SK-N-SH (cell line): ENCODE results near the gene ARHGEF28. TPM values are rescaled to one million over a fixed set of nuclear protein-coding genes. Genes with fewer than 3 reads are reported as not detected.

Source experiments
- CTCF ChIA-PET: fragments of 300-600, 350-600 bp; formaldehyde crosslinking; extraction: SDS; loops from one replicate; lab custom pipeline; 2021; lab: Yijun Ruan, JAX
- POLR2A ChIA-PET: fragments of 350-600 bp; sonication (Branson Sonifier 250); formaldehyde crosslinking; extraction: SDS; loops from one replicate; lab custom pipeline; 2020; ENCODE audit warnings: antibody characterized with exemption, inconsistent platforms; lab: Yijun Ruan, JAX
- DNase-seq: peaks from one replicate; pipeline ENCODE4 v3.0.0; 2012
- H2AFZ ChIP-seq: fragments of 200-600 bp; sonication (generic); 2 replicates; pipeline ENCODE4 v1.8.1; 2016; ENCODE audit warnings: antibody characterized with exemption, mild to moderate bottlenecking, low read depth
- H3F3A ChIP-seq: fragments of 200-600 bp; sonication (generic); replicated peaks from 2 replicates; pipeline ENCODE3; 2016; ENCODE audit warnings: antibody characterized with exemption, mild to moderate bottlenecking; ENCODE audit not compliant: insufficient read depth
- H3K27ac ChIP-seq, 2 experiments: fragments of 200-500 bp in 1 of 2; fragments of 200-600 bp in 1 of 2; sonication (Bioruptor generic) in 1 of 2; sonication (generic), shearing (Covaris generic) in 1 of 2; 2 replicates each; pipeline versions ENCODE4 v1.5.1 to v1.6.1; 2014 to 2016; ENCODE audit warnings: low read depth in 2 of 2, inconsistent platforms in 1 of 2, low read length in 1 of 2, mild to moderate bottlenecking in 1 of 2, mixed read lengths in 1 of 2
- H3K27me3 ChIP-seq: fragments of 200-600 bp; sonication (generic), shearing (Covaris generic); 2 replicates; pipeline ENCODE4 v1.6.1; 2016; ENCODE audit warnings: mixed run types; ENCODE audit not compliant: insufficient read depth
- H3K36me3 ChIP-seq, 2 experiments: fragments of 200-500 bp in 1 of 2; fragments of 200-600 bp in 1 of 2; sonication (Bioruptor generic) in 1 of 2; sonication (generic) in 1 of 2; replicated peaks in 1 of 2; 2 replicates each; pipeline versions ENCODE3 to v1.5.1; 2014 to 2016; ENCODE audit warnings: low read length in 1 of 2, mild to moderate bottlenecking in 1 of 2; ENCODE audit not compliant: insufficient read depth in 2 of 2, control insufficient read depth in 1 of 2
- H3K4me1 ChIP-seq, 2 experiments: fragments of 200-500 bp in 1 of 2; fragments of 200-600 bp in 1 of 2; sonication (Bioruptor generic) in 1 of 2; sonication (generic), shearing (Covaris generic) in 1 of 2; 2 replicates each; pipeline versions ENCODE4 v1.5.1 to v1.6.1; 2014 to 2016; ENCODE audit warnings: low read depth in 1 of 2, low read length in 1 of 2, mixed run types in 1 of 2; ENCODE audit not compliant: insufficient read depth in 2 of 2, control insufficient read depth in 1 of 2
- H3K4me2 ChIP-seq: fragments of 200-600 bp; sonication (generic), shearing (Covaris generic); 2 replicates; pipeline ENCODE4 v1.6.1; 2017; ENCODE audit warnings: mixed run types
- H3K4me3 ChIP-seq, 2 experiments: fragments of 200-500 bp in 1 of 2; fragments of 200-600 bp in 1 of 2; sonication (Bioruptor generic) in 1 of 2; sonication (generic), shearing (Covaris generic) in 1 of 2; 2 replicates each; pipeline versions ENCODE4 v1.5.1 to v1.8.1; 2014 to 2016; ENCODE audit warnings: low read depth in 2 of 2, inconsistent platforms in 1 of 2, low read length in 1 of 2, mild to moderate bottlenecking in 1 of 2, mixed read lengths in 1 of 2, moderate library complexity in 1 of 2
- H3K79me2 ChIP-seq: fragments of 200-600 bp; sonication (generic); 2 replicates; pipeline ENCODE4 v1.8.1; 2017; ENCODE audit warnings: mild to moderate bottlenecking; ENCODE audit not compliant: insufficient read depth
- H3K9ac ChIP-seq: fragments of 200-600 bp; sonication (generic); 2 replicates; pipeline ENCODE4 v1.6.1; 2017; ENCODE audit warnings: mixed run types
- H3K9me2 ChIP-seq: fragments of 200-600 bp; sonication (generic); 2 replicates; pipeline ENCODE4 v1.6.1; 2017; ENCODE audit warnings: mixed run types
- H3K9me3 ChIP-seq: fragments of 200-600 bp; sonication (generic); 2 replicates; pipeline ENCODE4 v1.6.1; 2017; ENCODE audit warnings: mixed run types, mild to moderate bottlenecking, moderate library complexity
- H4K20me1 ChIP-seq: fragments of 200-600 bp; sonication (generic); 2 replicates; pipeline ENCODE4 v1.6.1; 2017; ENCODE audit warnings: mild to moderate bottlenecking, mixed run types; ENCODE audit not compliant: insufficient read depth
- CHD2 ChIP-seq: fragments of 150-350 bp; IDR thresholded peaks from 2 replicates; pipeline ENCODE4 v1.6.1; 2018; ENCODE audit warnings: low read length; ENCODE audit not compliant: partially characterized antibody
- EP300 ChIP-seq, 2 experiments: IDR thresholded peaks; 2 replicates each; pipeline versions ENCODE4 v1.4.0 to v1.6.1; 2012; ENCODE audit warnings: borderline replicate concordance in 1 of 2, low read depth in 1 of 2, low read length in 1 of 2
- EZH2phosphoT487 ChIP-seq: fragments of 200-600 bp; sonication (generic); IDR thresholded peaks from 2 replicates; pipeline ENCODE4 v1.6.1; 2017; ENCODE audit warnings: low read depth, mixed run types, mild to moderate bottlenecking, antibody characterized with exemption, moderate library complexity, borderline replicate concordance
- GABPA ChIP-seq: IDR thresholded peaks from 2 replicates; pipeline ENCODE4 v1.4.0; 2012; ENCODE audit warnings: low read depth, mild to moderate bottlenecking
- JUND ChIP-seq: IDR thresholded peaks from 2 replicates; pipeline ENCODE4 v1.4.0; 2012
- MEF2A ChIP-seq: IDR thresholded peaks from 2 replicates; pipeline ENCODE4 v1.4.0; 2012; ENCODE audit warnings: low read depth, borderline replicate concordance
- MXI1 ChIP-seq: IDR thresholded peaks from 2 replicates; pipeline ENCODE4 v1.6.1; 2012; ENCODE audit warnings: mild to moderate bottlenecking, low read depth, low read length, improper control_type of control experiment
- SMC3 ChIP-seq: IDR thresholded peaks from 2 replicates; pipeline ENCODE4 v1.6.1; 2012; ENCODE audit warnings: low read depth, low read length, improper control_type of control experiment
- WGBS: methylation state at CpG from one replicate; pipeline ENCODE4 v1.1.6; 2017; ENCODE audit warnings: low lambda C conversion rate; 5-methylcytosine and 5-hydroxymethylcytosine counted together
- polyA plus RNA-seq, 3 experiments: library from polyadenylated mRNA; depleted of rRNA; stranded (reverse); fragments of >200 nt; gene quantifications; 2 replicates each; pipeline ENCODE4 v1.2.3, GENCODE V29; 2012
- TF ChIP-seq, protein P1 (sequence below): IDR thresholded peaks from 2 replicates; pipeline ENCODE4 v1.4.0; 2012; ENCODE audit warnings: low read depth
- TF ChIP-seq, protein P2 (sequence below): IDR thresholded peaks from 2 replicates; pipeline ENCODE4 v1.4.0; 2012; ENCODE audit warnings: low read depth, borderline replicate concordance
- TF ChIP-seq, protein P3 (sequence below): fragments of 150-350 bp; IDR thresholded peaks from 2 replicates; pipeline ENCODE4 v1.6.1; 2017; ENCODE audit warnings: antibody characterized with exemption, low read length, low read depth, borderline replicate concordance

Gene ARHGEF28
- polyA plus RNA-seq, 1 of the 3 experiments (the other 2 are of a cell fraction), result 4.2 TPM

DNA sequence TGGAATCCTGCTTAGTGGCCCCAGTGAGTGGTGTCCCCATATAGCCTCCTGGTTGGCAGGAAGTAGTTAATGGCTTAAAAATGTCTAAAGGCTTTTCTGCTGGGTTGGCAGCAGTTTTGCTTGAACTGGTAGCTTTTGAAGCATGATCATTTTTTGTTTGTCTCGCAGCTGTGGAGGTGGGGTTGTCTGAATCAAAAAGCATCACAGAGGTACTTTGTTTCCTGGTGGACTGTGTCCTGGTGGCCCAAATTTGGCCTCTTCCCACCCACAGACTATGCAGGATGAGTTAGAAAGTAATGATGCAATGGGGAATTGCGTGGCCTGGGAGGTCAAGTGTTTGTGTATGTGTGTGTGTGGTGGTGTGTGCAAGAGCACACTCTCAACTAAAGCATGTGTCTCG is 322.7 kb downstream of the ARHGEF28 start:
- Histone ChIP-seq H4K20me1 (no peaks in the 10 kb centered on the region), H3K36me3 (no peaks in the 10 kb centered on the region), H3K9ac (no peak overlapping the region), H2AFZ (no peak overlapping the region; the same call in 1 of the 2 replicates), H3K27ac (no peak overlapping the region), H3K79me2 (no peaks in the 10 kb centered on the region), H3K27me3 (no peaks in the 10 kb centered on the region), H3K4me1 (peaks cover 9 to 13% of the 10 kb centered on the region in 2 experiments; a peak in 2 of 4 replicates), H3K4me2 (peak overlapping the region; percentile 22; the same call in 1 of the 2 replicates), H3K9me3 (no peaks in the 10 kb centered on the region), H3F3A (no peaks in the 10 kb centered on the region), H3K4me3 (no peak overlapping the region), H3K9me2 (no peaks in the 10 kb centered on the region)
- no peak for DNase-seq
- 70% methylated on average over 3 of the region's 3 CpGs for WGBS
- POLR2A ChIA-PET, result no interaction called here
- CTCF ChIA-PET, result no interaction called here
- no peak for TF ChIP-seq CHD2
- TF ChIP-seq GABPA, result no peak
- TF ChIP-seq SMC3, result no peak
- TF ChIP-seq MXI1, result no peak
- TF ChIP-seq, protein P1, sequence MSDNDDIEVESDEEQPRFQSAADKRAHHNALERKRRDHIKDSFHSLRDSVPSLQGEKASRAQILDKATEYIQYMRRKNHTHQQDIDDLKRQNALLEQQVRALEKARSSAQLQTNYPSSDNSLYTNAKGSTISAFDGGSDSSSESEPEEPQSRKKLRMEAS, result no peak
- no peak for TF ChIP-seq EP300 (IDR thresholded peaks at IDR 0.05; ENCODE audit: borderline replicate concordance in 1 of 2, low read depth in 1 of 2, low read length in 1 of 2)
- TF ChIP-seq JUND, result no peak

DNA sequence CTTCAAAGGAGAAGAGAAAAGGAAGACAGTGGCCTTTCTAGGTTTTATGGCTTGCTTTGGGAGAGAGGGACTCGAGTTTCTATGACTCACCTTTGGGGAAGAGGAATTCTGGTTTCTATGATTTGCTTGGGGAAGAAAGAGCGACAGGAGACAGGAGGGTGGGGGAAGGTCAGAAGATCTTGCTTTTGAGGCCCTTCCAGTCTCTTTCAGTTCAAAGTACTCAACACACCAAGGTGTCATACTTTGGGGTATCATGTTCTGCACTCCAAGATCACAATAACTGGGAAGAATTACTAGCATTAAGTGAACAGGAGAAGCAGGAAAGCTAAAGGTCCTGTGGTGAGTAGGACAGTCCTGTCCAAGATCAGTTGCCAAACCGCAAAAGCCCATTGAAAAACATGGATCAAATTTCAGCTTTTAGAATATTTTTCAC is 324.5 kb downstream of the ARHGEF28 start:
- no peaks in the 10 kb centered on the region for H3K9me3 ChIP-seq
- no peak overlapping the region for H3K9ac ChIP-seq
- ChIA-PET POLR2A (no interaction called here), CTCF (interaction anchor here (1.4 kb wide), 1 partner anchor 692 kb away, joined by 4 read pairs; no protein-coding TSS in a partner anchor)
- 42% methylated on average over 3 of the region's 3 CpGs for WGBS
- no peak overlapping the region for H2AFZ ChIP-seq
- TF ChIP-seq, protein P2, sequence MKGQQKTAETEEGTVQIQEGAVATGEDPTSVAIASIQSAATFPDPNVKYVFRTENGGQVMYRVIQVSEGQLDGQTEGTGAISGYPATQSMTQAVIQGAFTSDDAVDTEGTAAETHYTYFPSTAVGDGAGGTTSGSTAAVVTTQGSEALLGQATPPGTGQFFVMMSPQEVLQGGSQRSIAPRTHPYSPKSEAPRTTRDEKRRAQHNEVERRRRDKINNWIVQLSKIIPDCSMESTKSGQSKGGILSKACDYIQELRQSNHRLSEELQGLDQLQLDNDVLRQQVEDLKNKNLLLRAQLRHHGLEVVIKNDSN, result no peak
- no peak for TF ChIP-seq EZH2phosphoT487
- no peak for TF ChIP-seq MEF2A
- TF ChIP-seq, protein P3, sequence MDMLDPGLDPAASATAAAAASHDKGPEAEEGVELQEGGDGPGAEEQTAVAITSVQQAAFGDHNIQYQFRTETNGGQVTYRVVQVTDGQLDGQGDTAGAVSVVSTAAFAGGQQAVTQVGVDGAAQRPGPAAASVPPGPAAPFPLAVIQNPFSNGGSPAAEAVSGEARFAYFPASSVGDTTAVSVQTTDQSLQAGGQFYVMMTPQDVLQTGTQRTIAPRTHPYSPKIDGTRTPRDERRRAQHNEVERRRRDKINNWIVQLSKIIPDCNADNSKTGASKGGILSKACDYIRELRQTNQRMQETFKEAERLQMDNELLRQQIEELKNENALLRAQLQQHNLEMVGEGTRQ, result no peak
- no peaks in the 10 kb centered on the region for H3K36me3 ChIP-seq
- no peak for DNase-seq
- H3K4me3 ChIP-seq, result no peak overlapping the region
- H3K27me3 ChIP-seq, result no peaks in the 10 kb centered on the region
- H3K4me2 ChIP-seq, result peak overlapping the region; percentile 32; the same call in 1 of the 2 replicates
- no peaks in the 10 kb centered on the region for H4K20me1 ChIP-seq
- no peaks in the 10 kb centered on the region for H3K9me2 ChIP-seq
- no peaks in the 10 kb centered on the region for H3K79me2 ChIP-seq
- H3K4me1 ChIP-seq, result peaks cover 9 to 13% of the 10 kb centered on the region in 2 experiments; a peak in 2 of 4 replicates
- no peaks in the 10 kb centered on the region for H3F3A ChIP-seq
- H3K27ac ChIP-seq, result no peak overlapping the region
